Effector memory CD8-positive, alpha-beta T cell (primary cell): ENCODE results near the gene PLIN4.

Source experiments
- ATAC-seq: fragments of 150-1000 bp; cut with Tn5 transposase; replicated peaks from 2 replicates; pipeline ENCODE4 v1.10.0; 2021; ENCODE audit warnings: mild to moderate bottlenecking, moderate library complexity
- DNase-seq, 3 experiments: peaks; one replicate each; pipeline ENCODE4 v3.0.0; 2021
- H3K27ac Mint-ChIP-seq, 2 donors: one replicate each; pipeline ENCODE4 v1.8.0; 2022; ENCODE audit warnings: mild to moderate bottlenecking in 2 of 2, mixed read lengths in 2 of 2, moderate library complexity in 2 of 2
- H3K27me3 Mint-ChIP-seq, 2 donors: one replicate each; pipeline ENCODE4 v1.8.0; 2022; ENCODE audit warnings: mixed read lengths in 2 of 2
- H3K36me3 Mint-ChIP-seq: one replicate; pipeline ENCODE4 v1.8.0; 2022; ENCODE audit warnings: mild to moderate bottlenecking, moderate library complexity, mixed read lengths; ENCODE audit not compliant: insufficient read depth
- H3K4me1 Mint-ChIP-seq, 2 donors: one replicate each; pipeline ENCODE4 v1.8.0; 2022; ENCODE audit warnings: low read depth in 2 of 2, mixed read lengths in 2 of 2
- H3K4me3 Mint-ChIP-seq, 2 donors: one replicate each; pipeline ENCODE4 v1.8.0; 2022; ENCODE audit warnings: mild to moderate bottlenecking in 2 of 2, mixed read lengths in 2 of 2, moderate library complexity in 2 of 2
- H3K9me3 Mint-ChIP-seq, 2 donors: one replicate each; pipeline ENCODE4 v1.8.0; 2022; ENCODE audit warnings: mixed read lengths in 2 of 2

PLIN4 gene

GRCh38 chr19:4472174-4472974, 45.9 kb downstream of the PLIN4 start, which contains the start of gene HDGFL2:
HDGFL2 (plus strand) TSS chr19:4472297; CDS start chr19:4472351, 54 bp downstream.
- peak within 1 kb of the TSS; percentile 81 to 82 for H3K27ac Mint-ChIP-seq
- H3K36me3 Mint-ChIP-seq = peaks cover 5% of the 10 kb centered on the region
- H3K4me1 Mint-ChIP-seq = peaks cover 19 to 21% of the 10 kb centered on the region in 2 donors
- no peaks in the 10 kb centered on the region for H3K9me3 Mint-ChIP-seq
- H3K27me3 Mint-ChIP-seq = no peaks in the 10 kb centered on the region
- no peak for DNase-seq
- peak within 1 kb of the TSS in 1 of 2 donors; percentile 72 for H3K4me3 Mint-ChIP-seq
- no peak for ATAC-seq

DNA sequence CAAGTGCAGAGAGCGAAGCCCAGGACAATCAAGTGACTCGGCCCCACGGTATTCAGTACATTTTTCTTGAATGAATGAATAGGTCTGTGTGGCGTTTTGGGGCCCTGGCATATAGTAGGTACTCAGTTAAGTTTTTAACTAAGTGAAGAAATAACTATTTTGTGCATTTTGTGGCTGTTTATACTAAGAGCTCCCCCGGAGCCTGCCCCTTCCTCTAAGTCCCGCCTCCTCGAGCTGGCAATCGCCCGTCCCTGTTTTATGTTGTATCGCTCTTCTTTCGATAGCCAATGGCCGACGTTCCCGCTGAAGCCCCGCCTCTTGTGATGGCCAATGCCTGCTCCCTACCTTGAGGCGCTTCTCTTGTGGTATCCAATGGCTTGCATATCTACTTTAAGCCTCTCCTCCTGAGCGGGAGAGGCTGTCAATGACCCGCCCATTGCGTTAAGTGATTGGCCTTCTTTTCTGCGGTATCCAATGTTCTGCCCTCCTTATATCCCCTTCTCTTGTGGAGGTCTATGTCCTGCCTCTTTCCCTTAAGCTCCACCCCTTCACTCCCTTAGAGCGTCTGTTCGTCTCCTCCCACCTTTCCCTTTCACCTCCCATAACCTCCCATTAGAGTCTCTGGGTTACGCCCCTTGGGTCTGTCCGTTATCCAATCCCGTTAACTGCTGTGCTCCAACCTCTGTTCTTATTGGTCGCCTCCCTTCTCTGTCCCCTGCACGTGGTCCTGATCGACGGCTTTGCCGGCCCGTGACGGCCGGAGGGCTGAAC, 46.7 kb downstream of the PLIN4 start:
- DNase-seq (peak; percentile 95 to 97 (median 96)), ATAC-seq (peak; percentile 82)
- Mint-ChIP-seq H3K4me3 (no peak overlapping the region), H3K36me3 (no peaks in the 10 kb centered on the region), H3K9me3 (no peaks in the 10 kb centered on the region), H3K27me3 (no peaks in the 10 kb centered on the region), H3K27ac (no peak overlapping the region), H3K4me1 (peaks cover 19 to 21% of the 10 kb centered on the region in 2 donors)

GRCh38 chr19:4467835-4468234, 50.5 kb downstream of the PLIN4 start:
- H3K4me1 Mint-ChIP-seq = peaks cover 4 to 6% of the 10 kb centered on the region in 2 donors
- no peaks in the 10 kb centered on the region for H3K27me3 Mint-ChIP-seq
- H3K4me3 Mint-ChIP-seq = no peak overlapping the region
- no peak for DNase-seq
- H3K36me3 Mint-ChIP-seq = no peaks in the 10 kb centered on the region
- ATAC-seq = no peak
- no peaks in the 10 kb centered on the region for H3K9me3 Mint-ChIP-seq
- no peak overlapping the region for H3K27ac Mint-ChIP-seq

DNA sequence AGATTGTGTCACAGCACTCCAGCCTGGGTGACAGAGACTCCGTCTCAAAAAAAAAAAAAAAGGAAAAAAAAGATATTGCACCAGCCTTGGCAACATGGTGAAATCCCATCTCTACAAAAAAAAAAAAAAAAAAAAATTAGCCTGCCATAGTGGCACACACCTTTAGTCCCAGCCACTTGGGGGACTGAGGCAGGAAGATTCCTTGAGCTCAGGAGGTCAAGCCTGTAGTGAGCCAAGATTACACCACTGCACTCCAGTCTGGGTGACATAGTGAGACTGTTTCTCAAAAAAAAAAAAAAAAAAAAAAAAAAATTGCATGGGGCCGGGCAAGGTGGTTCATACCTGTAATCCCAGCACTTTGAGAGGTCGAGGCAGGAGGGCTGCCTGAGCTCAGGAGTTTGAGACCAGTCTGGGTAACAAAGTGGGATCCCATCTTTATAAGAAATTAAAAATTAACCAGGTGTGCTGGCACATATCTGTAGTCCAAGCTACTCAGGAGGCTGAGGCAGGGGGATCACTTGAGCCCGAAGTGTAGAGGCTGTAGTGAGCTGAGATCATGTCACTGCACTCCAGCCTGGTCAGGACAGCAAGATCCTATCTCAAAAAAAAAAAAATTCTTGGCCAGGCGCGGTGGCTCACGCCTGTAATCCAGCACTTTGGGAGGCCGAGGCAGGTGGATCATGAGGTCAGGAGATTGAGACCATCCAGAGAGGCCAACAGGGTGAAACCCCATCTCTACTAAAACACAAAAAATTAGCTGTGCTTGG, 53.3 kb downstream of the PLIN4 start:
- H3K4me3 Mint-ChIP-seq = no peak overlapping the region

DNA sequence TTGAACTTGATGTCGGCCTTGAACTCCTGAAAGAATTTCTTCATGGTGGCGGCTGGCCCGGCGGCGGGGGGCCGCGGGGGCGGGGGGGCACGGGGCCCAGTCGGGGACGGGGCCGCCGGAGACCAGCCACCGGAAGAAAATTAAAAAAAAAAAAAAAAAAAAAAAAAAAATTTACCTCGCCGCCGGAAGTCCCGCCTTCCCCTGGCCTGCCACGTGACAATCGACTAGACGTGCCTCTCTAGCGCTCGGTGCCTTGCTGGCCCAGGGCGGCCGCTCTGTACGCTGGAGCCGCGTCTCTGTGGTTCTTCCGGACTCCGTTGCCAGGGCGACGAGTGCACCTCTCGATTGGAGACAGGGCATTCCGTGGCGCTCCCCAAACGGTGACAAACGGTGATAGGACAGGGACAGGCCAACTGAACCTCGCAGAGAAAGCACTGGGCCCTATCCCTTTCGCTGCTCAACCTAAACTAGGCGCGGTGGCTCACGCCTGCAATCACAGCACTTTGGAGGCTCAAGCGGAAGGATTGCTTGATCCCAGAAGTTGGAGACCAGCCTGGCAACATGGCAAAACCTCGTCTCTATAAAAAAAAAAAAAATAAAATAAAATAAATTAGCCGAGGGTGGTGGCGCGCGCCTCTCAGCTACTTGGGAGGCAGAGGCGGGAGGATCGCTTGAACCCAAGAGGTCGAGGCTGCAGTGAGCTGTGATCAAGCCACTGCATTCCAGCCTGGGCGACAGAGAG, 60.5 kb downstream of the PLIN4 start, which contains the start of gene UBXN6:
Gene UBXN6, minus strand, starts transcription at position 141 of the 742 bp plus-strand sequence. Its CDS starts 97 bp downstream, at position 44.
- Mint-ChIP-seq H3K4me1 (peaks cover 18 to 21% of the 10 kb centered on the region in 2 donors), H3K4me3 (peak within 1 kb of the TSS; percentile 87 to 90), H3K9me3 (no peaks in the 10 kb centered on the region), H3K27me3 (no peaks in the 10 kb centered on the region), H3K36me3 (peaks cover 28% of the 10 kb centered on the region), H3K27ac (peak within 1 kb of the TSS; percentile 95 to 96)
- ATAC-seq = peak; percentile 98
- peak; percentile 95 to 98 (median 97) for DNase-seq

More for the DNA sequence above, 53.3 kb downstream of the PLIN4 start:
- Mint-ChIP-seq H3K27ac (no peak overlapping the region), H3K4me1 (no peaks in the 10 kb centered on the region), H3K9me3 (no peaks in the 10 kb centered on the region), H3K27me3 (no peaks in the 10 kb centered on the region), H3K36me3 (no peaks in the 10 kb centered on the region)
- no peak for DNase-seq
- ATAC-seq = no peak

- H3K27me3 Mint-ChIP-seq = no peaks in the 10 kb centered on the region
- H3K36me3 Mint-ChIP-seq = peaks cover 35% of the 10 kb centered on the region
- H3K4me1 Mint-ChIP-seq = peaks cover 18 to 21% of the 10 kb centered on the region in 2 donors
- peak overlapping the region; percentile 87 to 90 for H3K4me3 Mint-ChIP-seq
- no peaks in the 10 kb centered on the region for H3K9me3 Mint-ChIP-seq
- ATAC-seq = peak; percentile 34
- H3K27ac Mint-ChIP-seq = peak overlapping the region; percentile 95 to 96
- DNase-seq = peak in 1 of 3 experiments; percentile 33
These were observed 61.2 kb downstream of the PLIN4 start for GRCh38 chr19:4456843-4457653.

- Mint-ChIP-seq H3K27ac (peak overlapping the region; percentile 95 to 96), H3K4me3 (peak overlapping the region; percentile 87 to 90), H3K36me3 (peaks cover 39% of the 10 kb centered on the region), H3K9me3 (no peaks in the 10 kb centered on the region), H3K4me1 (peaks cover 18 to 21% of the 10 kb centered on the region in 2 donors), H3K27me3 (no peaks in the 10 kb centered on the region)
- ATAC-seq (no peak), DNase-seq (no peak)
These were observed 61.8 kb downstream of the PLIN4 start for GRCh38 chr19:4456476-4456842.

GRCh38 chr19:4455719-4456475, 62.4 kb downstream of the PLIN4 start:
- Mint-ChIP-seq H3K9me3 (no peaks in the 10 kb centered on the region), H3K4me1 (peaks cover 18 to 21% of the 10 kb centered on the region in 2 donors), H3K27ac (peak overlapping the region; percentile 95 to 96), H3K27me3 (no peaks in the 10 kb centered on the region), H3K4me3 (peak overlapping the region; percentile 87 to 90), H3K36me3 (peaks cover 44% of the 10 kb centered on the region)
- no peak for DNase-seq
- no peak for ATAC-seq

DNA sequence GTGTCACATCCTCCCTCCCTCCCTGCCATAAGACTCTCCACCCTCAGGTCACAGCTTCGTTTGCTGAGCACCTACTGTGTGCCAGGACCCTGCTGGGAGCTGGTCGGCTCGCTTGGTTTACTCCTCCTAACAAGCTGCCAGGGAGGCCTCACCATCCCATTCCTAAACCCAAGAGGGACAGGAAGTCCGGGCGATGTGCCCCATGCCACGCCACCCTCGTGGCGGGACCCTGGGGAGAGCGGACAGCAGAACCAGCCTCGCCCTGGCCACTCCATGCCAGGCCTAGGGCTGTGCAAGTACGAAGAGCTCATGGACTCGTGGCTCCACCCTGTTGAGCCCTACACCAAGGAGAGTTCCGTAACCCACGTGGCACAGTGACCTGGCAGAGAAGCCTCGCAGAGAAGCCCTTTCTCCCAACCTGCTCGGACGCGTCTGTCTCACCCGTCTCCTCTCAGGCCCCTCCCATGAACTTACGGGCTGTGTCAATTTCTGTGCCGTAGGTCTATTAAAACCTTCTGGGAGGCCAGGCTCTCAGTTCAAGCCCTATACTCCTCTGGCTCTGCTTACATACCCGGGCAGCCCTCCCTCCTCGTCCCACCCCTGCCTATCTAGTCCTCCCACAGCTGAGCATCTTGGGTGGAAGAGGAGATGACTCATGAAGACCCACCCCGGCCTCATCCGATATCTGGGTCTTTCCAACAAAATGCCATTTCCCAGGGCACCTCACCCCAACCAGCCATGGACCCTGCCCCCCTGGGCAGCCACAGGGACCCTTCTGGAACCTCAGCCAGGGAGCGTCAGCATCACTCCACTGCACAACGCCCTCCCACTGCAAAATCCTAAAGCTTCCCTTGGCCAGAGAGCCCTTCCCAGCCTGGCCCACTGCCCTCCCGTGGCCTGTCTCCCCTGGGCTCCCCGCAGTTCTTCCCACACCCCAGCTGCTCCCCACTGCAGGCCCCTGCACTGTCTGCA, 63.3 kb downstream of the PLIN4 start:
- Mint-ChIP-seq H3K4me3 (no peak overlapping the region), H3K4me1 (peaks cover 18 to 21% of the 10 kb centered on the region in 2 donors), H3K9me3 (no peaks in the 10 kb centered on the region), H3K27ac (peak overlapping the region; percentile 60 to 95), H3K27me3 (no peaks in the 10 kb centered on the region), H3K36me3 (peaks cover 51% of the 10 kb centered on the region)
- DNase-seq = no peak
- no peak for ATAC-seq

- Mint-ChIP-seq H3K4me3 (no peak overlapping the region), H3K4me1 (peaks cover 18 to 21% of the 10 kb centered on the region in 2 donors), H3K27ac (peak overlapping the region in 1 of 2 donors; percentile 29), H3K27me3 (no peaks in the 10 kb centered on the region), H3K36me3 (peaks cover 61% of the 10 kb centered on the region), H3K9me3 (no peaks in the 10 kb centered on the region)
- ATAC-seq (no peak), DNase-seq (no peak)
These were observed 64.8 kb downstream of the PLIN4 start for GRCh38 chr19:4453232-4454179.
